Omental fat pad (tissue), 4 donors: ENCODE results near the gene ZFAND3. TPM values are rescaled to one million over a fixed set of nuclear protein-coding genes. Genes with fewer than 3 reads are reported as not detected.

ENCODE experiments used
- ATAC-seq: fragments of 150-250 bp; one replicate; pipeline ENCODE4 v1.9.1; 2016; ENCODE audit warnings: mild to moderate bottlenecking, moderate library complexity; ENCODE audit not compliant: low FRiP score
- DNase-seq: peaks from one replicate; pipeline ENCODE4 v3.0.0-alpha.2; 2019; ENCODE audit warnings: low spot score
- CTCF ChIP-seq, 3 donors: fragments of 450-650 bp; IDR thresholded peaks; one replicate each; pipeline ENCODE4 v1.5.1; 2016 to 2017; ENCODE audit warnings: antibody characterized with exemption in 3 of 3, mild to moderate bottlenecking in 3 of 3, moderate library complexity in 2 of 3
- total RNA-seq, 4 donors: library from RNA; depleted of rRNA; stranded (reverse); fragments of >200 nt; gene quantifications; one replicate each; pipeline ENCODE4 v1.1.0, GENCODE V29; 2016

Gene ZFAND3
- total RNA-seq, 4 donors from 2014 or later = 28.8 to 43.8 (median 38.0) TPM

DNA sequence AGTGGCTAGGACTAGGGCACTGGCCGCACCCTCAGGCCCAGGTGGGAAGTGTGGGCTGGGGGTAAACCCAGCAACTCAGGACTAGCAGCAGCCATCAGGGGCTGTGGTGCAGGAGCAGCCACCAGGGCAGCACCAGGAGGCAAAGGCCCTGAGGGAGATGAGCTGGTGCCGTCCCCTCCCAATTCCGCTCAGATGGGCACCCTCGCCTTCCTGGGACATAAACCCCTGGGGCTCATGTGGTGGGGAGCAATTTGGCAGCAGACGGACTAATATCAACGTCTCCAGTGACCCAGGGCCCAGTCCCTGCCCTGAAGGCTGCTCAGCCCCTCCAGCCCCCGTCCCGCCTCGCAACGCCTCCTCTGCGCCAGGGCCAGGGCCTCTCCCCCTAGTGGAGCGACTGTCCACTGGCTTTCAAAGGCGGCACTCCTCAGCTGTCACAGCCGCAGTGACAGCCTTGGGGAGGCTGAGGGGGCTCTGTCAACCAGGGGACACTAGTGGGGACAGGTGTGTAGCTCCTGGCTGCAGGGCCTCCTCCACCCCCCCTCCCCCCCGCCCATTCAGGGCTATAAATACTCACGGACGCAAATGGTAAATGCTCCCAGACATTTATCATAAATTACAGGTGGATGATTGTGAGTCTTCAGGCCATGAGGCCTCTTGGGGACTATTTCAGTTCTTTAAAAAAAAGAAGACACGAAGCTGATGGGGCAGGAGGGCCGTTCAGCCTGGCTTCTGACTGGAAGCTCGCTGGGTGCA, 349.9 kb downstream of the ZFAND3 start:
- no peak for ATAC-seq
- no peak for TF ChIP-seq CTCF (IDR thresholded peaks at IDR 0.05)

DNA sequence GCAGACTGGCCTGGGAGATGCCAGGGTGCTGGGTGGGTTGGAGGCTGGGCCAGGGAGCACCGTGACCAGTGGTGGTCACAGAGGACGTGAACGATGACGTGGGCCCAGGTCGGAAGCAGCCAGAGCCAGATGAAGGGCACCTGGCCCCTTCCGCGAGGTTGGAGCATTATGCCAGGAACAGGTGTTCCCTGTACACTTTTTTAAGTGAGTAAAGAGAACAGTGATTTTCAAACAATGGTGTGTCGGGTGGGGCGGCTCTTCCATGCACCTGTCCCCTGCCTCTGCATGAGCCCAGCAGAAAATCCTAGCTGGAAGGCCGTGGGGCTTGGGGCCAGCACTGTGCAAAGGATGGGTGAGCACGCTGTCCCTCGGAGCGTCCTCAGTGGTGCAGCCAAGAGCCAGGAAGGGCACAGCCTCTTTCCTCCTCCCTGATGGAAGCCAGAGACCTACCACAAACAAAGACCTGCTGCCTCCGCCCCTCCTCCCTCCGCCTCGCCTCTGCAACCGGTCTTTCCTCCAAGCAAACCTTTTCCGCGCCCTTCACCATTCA, 350.5 kb downstream of the ZFAND3 start:
- ATAC-seq = no peak
- TF ChIP-seq CTCF (IDR thresholded peaks at IDR 0.05) = no peak
- DNase-seq = no peak

More for the DNA sequence above, 349.9 kb downstream of the ZFAND3 start:
- DNase-seq = no peak

GRCh38 chr6:38170666-38171355, 351.3 kb downstream of the ZFAND3 start:
- TF ChIP-seq CTCF (IDR thresholded peaks at IDR 0.05) = no peak
- ATAC-seq = no peak
- DNase-seq = no peak

- DNase-seq = no peak
- no peak for ATAC-seq
- TF ChIP-seq CTCF (IDR thresholded peaks at IDR 0.05) = no peak
Measured at GRCh38 chr6:38171997-38172738, 352.6 kb downstream of the ZFAND3 start.

DNA sequence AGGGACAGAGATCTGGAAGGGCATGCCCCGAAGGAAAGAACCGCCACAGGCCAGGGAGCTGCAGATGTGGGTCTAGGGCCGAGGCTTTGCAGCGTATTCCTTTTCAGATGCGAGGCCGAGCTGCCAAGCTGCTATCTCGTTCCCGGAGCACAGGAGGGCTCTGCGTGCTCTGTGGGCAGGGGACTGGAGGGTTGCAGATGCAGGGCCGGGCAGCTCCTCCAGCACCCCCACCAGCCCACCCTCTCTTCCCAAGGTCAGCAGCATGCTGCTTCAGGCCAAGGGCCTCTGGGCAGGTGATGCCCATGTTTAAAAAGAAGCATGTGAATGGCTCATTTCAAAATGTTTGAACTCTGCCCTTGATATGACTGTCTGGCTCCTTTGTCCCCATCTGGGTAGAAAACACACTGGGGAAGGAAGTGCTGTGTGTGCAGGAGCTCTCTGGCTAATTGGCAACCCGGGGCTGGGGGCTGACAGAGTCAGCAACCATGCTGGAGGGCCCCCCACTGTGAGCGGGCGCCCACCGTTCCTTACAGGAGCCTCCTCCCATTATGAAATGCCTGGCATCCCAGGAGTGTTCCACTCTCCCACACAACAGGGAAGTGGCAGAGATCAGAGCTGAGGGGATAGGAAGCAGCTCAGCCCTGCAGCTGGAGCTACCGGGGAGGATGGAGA, 353.3 kb downstream of the ZFAND3 start:
- TF ChIP-seq CTCF (IDR thresholded peaks at IDR 0.05) = no peak
- DNase-seq (no peak), ATAC-seq (no peak)

- no peak for DNase-seq
- no peak for ATAC-seq
- TF ChIP-seq CTCF (IDR thresholded peaks at IDR 0.05) = no peak
Measured at GRCh38 chr6:38173909-38174308, 354.4 kb downstream of the ZFAND3 start.
